GM18907 (cell line): ENCODE measurements around the gene NLRP9.

ENCODE experiments used
- ATAC-seq: cut with Tn5 transposase; IDR thresholded peaks from one replicate; pipeline ENCODE4 v1.9.1; 2021; ENCODE audit warnings: mild to moderate bottlenecking, moderate library complexity; ENCODE audit not compliant: unreplicated experiment

NLRP9 gene

DNA sequence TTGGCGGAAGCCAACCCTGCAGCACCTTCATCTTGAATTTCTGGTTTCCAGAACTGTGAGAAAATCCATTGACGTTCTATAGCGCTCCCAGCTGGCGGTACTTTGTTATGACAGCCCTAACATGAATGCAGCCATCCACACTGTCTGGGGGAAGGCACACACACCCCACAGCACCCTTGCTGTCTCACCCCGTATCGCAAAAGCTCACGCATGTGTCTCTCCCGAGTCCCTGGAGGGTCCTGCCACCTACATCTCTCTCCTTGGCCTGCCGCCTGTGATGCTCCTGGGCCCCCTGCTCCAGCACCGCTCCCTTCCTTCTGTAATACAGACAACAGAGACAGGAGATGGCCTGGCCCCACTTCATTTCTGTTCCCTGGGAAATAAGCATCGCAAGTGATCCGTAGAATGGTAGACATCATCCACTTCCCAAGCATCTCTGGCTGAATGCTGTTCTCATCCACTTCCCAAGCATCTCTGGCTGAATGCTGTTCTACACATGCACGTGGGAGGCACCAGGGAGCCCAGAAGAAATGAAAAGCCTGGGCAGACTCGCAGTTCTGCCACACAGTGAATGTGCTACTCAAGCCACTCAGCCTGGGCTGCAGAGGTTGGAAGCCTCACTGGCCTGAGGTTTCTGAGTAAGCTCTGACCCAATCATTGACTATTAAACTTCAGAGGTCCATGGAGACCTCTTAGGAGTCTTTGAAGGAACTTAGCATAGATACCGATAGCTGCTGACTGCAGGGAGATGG, 33.5 kb downstream of the NLRP9 start:
- no peak for ATAC-seq

DNA sequence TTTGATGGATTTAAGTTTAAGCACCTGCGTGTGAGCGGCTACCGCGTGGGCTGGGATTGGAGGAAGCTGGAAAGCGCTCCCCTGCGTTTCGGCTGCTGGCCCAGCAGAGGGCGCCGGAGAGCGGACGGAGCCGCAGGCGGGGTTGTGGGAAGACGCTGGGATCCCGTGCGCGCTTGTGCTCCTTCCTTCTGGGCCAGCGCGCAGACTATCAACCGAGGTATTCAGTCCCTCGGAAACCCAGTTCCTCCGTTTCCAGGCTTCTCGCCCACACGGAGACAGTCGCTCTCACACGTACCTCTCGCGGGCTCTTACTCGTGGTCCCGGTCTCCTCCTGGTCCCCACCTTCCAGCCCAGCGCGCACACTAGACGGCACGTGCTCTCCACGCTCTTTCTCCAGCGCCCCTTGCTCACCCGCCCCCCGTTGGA, 34.4 kb downstream of the NLRP9 start:
- ATAC-seq: no peak

DNA sequence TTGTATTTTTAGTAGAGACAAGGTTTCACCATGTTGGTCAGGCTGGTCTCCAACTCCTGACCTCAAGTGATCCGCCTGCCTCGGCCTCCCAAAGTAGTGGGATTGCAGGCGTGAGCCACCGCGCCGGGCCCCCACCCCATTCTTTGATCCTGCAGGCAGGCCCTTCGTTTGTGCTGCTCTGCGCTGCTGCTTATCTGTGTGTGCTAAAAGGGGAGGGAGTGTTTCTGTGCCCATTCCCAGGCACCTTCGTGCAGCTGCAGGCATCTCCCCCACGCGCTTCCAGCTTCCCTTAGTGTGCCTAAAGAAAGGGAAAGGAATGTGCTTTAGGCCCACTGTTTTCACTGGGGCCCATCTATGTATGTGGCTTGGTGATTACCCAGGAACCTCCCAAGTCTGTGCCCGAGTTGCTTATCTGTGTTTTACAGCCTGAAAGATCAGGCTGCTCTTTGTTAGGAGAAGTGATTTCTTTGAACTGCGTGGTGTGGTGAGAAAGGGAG, 36.0 kb downstream of the NLRP9 start:
- no peak for ATAC-seq

DNA sequence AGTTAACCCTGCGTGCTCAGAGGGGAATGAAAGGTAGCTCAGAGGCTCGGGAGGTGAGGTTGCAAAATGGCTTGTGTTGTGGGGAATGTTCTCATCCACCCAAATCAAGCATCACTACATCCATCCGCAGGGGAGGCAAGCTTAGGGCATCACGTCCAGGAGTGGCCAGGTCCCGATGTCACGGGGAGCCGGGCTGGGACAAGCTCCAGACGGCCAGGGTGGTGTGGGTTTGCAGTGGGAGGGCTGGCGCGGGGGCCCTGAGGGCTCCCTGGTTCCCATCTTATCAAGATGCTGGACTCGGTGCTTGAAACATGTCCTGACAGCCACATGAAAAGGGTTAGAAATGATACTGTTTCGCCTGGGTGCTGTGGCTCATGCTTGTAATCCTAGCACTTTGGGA, 37.4 kb downstream of the NLRP9 start:
- ATAC-seq: no peak

DNA sequence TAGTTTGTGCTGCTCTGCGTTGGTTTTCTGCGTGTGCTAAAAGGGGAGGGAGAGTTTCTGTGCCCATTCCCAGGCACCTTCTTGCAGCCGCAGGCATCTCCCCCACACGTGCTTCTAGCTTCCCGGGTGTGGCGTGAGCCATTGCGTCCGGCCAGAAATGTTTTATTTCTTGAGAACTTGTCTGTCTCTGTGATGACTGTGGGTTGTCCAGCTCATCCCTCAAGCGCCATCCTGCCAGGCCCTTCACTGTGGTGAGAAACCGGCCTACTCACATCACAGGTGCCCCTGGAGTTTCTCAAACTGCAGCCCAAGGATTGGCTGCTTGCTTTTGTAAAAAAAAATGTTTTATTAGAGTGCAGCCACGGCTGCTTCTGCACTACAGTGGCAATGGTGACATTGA, 39.0 kb downstream of the NLRP9 start:
- ATAC-seq: no peak

DNA sequence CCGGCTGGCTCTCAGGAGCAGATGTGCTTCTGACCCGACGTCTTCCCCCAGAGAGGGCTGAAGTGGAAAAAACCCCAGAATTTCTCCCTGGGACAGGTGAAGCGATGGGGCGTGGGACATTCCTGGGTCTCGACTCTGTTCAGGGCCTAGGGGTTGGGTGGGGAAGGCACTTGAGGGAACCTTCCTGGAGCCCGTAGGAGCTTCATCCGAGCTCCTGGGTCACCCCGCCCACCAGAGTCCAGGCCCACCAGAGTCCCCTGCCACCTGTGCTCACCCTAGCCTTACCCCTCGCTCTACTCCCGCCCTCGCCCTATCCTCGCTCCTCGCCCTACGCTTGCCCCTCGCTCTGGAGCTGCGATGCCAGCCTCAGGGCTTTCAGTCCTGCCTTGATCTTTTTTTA, 39.9 kb downstream of the NLRP9 start:
- ATAC-seq: no peak

DNA sequence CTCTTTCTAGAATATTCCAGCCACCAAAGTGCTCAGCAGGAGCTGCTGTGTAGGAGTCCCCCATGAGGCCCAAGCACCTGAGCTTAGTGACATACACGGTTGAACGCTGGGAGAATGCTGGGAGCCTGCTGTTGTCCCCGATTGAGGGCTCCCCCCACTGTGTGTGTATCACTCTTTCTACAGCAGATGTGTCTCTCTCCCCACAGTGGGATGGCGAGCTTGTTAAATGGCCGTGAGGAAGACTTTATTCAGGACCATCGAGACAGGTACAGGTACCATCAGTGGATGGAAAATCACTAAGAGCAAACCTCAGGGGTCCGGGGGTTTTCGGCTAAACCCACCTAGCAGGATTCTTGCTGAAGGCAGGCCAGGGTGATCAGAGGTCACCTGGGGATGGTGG, 40.5 kb downstream of the NLRP9 start:
- no peak for ATAC-seq

DNA sequence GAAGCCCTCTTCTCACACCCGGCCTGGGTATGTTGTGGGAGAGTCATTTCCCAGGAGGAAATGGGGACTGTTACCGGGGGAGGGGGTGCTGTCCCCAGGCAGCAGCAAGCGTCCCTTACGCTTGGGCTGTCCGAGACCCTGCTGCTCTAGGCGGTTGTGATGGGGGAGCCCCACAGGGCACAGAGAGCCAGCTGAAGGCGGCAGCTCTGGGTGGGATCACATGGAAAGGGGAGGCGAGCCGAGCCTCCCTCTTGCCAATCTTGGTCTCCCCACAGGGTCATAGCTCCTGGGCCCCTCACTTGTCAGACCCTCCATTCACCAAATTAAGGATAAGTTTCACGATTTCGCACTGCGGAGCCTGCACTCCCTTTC, 41.1 kb downstream of the NLRP9 start:
- ATAC-seq: no peak

DNA sequence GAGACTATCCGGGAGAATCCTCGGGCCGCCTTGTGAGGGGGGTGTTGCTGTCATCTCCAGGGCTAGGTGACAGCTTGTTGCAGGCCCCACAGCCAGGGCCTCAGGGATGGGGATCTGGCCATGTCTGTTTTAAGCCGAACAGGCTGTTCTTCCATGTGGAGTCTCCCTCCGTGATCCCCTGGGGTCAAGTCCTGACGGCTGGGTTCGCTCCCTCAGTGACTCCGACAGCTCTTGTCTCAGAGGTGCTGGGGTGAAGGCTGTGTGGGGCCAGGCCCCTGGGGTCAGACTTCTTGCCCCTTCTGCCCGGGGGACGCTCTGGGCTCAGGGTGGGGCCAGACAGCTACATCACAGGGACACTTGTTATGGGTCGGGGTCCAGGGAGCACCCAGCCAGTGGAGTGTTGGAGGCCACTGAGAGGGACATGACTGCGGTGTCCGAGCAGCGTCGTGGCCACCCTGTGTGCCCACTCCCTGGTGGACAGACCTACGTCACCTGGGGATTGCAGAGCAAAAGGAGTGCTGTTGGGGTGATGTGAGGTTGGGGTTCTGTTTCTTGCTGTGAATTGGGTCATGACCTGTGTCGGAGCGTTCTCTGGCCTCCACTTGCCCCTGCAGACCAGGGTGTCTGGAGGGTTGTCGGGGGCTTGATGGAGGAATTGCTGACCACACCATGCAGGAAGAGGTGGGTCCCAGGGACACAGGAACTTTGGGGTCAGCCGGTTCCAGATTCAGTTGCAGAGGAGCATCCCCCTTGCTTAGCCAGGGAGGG, 41.7 kb downstream of the NLRP9 start:
- ATAC-seq: no peak

DNA sequence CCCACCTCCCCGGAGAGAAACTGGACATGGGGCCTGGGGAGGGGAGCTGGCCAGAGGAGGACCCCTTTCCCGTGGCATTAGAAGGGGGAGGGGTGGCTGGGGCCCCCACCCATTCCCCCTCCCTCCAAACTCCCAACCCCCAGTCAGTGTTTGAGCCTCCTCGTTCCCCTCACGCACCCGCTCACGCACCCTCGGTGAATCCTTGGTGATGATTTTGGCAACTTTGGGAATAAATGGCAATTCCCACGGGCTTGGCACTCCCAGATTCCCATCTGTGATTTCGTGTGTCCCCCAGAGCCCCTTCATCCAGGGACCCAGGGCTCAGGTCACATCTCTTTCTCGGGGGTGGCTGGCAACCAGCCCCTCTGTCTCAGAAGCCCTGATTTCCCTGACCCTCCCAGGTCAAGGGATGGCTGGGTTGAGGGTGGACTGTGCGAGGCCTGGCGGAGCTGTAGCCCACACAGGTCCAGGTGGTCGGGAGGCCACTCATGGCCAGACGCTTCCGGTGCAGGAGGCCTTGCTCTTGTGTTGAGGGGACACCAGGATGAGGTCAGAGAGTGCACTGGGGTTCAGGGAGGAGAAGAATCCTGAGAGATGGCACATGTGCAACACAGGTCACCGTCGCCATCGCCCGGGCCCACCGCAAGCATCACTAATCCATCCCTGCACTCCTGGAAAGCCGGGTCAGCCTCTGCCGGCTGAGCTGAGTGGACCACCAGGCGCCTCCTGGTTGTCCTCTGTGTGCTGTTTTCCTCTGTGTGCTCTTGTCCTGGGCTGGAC, 42.5 kb downstream of the NLRP9 start:
- ATAC-seq: no peak

DNA sequence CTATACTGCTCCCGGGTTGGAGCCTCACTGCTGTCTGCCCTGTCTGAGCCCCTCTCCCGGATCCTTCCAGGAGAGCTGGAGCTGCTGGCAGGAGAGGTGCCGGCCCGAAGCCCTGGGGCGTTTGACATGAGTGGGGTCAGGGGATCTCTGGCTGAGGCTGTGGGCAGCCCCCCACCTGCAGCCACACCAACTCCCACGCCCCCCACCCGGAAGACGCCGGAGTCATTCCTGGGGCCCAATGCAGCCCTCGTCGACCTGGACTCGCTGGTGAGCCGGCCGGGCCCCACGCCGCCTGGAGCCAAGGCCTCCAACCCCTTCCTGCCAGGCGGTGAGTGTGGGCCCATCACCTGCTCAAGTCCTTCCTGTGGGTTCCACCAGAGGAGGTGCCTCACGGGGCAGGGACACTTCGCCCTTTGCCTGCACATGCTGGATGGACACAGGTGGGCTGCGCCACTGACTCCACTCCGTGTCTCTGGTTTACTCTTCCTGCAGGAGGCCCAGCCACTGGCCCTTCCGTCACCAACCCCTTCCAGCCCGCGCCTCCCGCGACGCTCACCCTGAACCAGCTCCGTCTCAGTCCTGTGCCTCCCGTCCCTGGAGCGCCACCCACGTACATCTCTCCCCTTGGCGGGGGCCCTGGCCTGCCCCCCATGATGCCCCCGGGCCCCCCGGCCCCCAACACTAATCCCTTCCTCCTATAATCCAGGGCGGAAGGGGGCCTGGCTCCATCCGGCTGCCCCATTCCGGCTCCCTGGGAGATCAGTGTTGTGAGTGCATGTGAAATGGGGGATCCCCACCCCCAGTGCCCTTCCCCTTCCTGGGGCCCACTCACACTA, 43.3 kb downstream of the NLRP9 start:
- ATAC-seq: no peak

DNA sequence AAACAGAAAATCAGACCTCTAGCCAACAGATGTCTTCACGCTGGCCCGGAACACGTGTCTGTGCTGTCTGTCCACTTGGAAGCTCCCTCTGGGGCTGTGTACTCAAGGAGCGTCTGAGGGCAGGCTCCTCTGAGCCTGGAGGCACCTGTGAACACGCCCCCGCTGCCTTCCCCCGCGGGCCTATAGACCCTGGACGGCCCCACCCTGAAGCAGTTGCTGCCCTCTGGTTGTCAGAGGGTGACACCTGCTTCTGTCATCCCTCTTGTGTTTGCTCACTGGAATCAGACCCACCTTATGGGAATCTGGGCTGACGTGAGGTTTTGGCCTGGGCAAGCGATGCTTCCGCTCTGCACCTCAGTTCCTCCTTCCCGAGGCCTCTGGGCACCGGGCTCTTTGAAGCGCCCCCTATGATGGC, 44.0 kb downstream of the NLRP9 start:
- ATAC-seq: no peak

DNA sequence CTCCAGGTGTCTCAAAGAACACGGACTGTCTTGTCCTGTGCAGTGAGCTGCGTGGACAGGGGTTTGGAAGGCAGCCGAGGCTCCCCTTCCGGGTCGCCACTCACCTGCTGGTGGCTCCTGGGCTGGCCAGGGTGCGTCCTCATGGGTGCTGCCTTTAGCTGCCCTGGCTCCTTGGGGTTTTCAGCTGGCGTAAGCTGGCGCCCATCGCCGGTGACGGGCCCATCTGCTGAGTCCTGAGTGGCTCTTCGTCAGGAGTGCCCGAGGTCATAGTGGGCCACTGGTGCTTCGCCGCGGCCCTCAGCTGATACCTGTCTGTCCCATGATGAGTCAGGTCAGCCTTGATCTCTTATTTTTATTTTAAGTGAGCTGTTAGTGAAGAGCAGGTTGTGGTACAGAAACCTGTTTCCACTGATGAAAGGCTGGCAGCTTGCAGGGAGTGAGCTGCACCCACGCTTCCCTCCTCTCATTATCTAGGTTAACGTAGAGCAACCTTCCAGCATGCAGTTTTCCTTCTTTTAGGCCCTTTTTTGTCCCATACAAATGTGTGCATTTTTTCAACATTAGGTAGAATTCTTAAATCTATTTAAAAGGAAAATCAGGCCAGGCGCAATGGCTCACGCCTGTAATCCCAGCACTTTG, 44.7 kb downstream of the NLRP9 start:
- ATAC-seq: no peak

DNA sequence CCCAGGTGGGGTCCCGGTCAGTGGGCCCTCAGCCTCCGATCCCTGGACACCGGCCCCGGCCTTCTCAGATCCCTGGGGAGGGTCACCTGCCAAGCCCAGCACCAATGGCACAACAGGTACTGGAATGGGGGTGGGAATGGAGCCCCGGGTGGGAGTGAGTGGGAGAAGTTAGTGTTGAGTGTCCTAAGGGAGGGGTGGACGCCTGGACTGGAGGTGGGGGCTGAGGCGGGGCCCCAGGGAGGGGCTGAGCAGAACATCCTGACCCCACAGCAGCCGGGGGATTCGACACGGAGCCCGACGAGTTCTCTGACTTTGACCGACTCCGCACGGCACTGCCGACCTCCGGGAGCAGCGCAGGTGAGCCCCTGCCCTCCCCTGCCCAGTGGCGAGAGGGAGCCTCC, 45.5 kb downstream of the NLRP9 start:
- ATAC-seq: no peak

DNA sequence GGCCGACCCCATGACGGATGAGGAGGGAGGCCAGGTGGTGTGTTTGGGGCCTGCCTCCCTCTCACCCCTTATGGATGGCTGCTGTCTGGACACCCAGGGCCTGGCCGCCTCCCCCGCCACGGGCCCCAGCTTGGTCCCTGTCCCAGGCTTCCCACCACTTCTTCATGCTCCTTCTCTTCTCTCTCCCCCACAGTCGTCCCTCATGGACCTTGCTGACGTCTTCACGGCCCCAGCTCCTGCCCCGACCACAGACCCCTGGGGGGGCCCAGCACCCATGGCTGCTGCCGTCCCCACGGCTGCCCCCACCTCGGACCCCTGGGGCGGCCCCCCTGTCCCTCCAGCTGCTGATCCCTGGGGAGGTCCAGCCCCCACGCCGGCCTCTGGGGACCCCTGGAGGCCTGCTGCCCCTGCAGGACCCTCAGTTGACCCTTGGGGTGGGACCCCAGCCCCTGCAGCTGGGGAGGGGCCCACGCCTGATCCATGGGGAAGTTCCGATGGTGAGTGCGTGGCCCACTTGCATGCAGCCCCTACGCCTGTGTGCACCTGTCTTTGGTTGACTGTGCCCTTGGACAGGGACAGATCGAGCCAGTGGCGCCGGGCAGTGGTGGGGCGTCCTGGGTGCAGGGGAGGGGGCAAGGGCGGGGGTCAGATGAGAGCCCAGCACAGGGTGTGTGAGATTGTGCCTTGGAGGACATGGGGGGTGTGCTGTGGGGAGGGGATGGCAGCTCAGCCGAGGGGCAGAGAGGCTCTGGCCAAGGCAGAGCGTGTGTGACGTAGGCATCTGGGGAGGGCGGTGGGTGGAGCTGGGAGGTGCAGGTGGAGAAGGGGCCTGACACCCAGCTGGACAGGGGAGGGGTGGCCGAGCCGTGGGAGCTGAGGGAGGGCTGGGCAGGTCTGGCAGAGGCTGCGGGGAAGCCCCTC, 46.4 kb downstream of the NLRP9 start:
- ATAC-seq: no peak

DNA sequence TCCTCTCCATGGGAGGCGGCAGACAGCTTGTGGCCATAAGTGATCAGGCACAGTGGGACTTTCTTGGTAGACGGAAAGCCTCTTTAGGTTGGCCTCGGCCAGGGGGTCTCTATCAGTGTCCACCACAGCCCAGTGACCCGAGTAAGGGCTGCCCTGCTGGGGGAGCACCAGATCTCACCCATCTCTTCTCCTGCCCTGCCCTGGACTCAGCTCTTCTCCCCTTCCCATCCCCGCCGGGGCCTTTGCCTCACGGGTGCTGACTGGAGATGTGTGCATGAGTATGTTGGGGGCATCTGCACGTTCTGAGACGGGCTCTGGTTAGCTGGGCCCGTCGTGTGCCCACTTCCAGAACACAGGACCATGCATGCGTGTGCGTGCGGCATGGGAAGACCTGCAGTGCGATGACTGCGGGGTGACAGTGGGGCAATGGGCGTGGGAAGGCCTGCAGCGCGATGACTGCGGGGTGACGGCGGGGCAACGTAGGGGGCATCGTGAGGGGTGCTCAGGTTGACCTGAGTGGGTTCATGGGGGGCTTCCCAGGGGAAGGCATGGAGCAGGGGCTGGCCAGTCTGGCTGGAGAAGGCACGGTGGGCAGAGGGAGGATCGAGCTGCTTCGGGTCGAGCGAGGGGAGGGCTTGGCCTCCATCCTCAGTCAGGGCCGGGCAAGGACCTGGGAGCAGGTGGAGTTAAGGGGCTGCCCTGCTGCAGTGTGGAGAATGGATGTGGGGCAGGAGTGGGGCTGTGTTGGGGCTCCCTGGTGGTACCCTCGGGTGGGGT, 47.2 kb downstream of the NLRP9 start:
- no peak for ATAC-seq

DNA sequence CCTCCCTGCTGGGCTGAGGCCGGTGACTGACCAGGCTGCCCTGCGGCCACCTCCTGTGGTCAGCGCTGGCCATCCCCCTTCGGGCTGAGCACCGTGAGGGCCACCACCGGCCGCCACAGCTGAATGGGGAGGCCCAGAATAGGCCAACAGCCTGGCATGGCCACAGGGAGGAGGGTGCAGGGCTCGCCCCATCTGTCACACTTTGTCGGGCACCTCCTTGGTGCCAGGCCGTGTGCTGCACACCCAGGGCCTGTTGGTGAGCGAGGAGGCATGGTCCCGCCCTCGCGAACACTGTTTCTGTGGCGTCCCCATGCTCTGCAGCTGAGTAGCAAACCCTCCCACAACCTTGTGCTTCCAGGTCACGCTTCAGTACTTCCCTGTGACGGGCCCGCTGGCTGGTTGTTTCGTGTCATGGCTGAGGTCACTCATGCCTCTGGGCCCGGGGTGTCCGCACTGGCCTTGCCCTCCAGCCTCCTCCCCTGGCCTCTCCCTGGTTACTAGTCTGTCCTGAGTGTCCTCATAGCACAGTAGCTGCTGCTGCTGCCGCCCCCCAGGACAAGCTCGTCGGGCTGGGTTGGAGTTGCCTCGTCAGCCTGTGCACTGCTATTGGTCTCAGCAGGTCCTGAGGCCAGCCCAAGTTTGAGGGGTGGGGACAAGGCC, 48.0 kb downstream of the NLRP9 start:
- no peak for ATAC-seq
